ENCODE results near the gene INAFM1.
A peak's percentile ranks its signal among the peaks of the same experiment; 100 is the strongest.
"Not testable (repeated sequence)": the region's sequence is repeated elsewhere in the genome, so short reads cannot be mapped to it uniquely, and the experiment has no call there.

INAFM1 gene

DNA sequence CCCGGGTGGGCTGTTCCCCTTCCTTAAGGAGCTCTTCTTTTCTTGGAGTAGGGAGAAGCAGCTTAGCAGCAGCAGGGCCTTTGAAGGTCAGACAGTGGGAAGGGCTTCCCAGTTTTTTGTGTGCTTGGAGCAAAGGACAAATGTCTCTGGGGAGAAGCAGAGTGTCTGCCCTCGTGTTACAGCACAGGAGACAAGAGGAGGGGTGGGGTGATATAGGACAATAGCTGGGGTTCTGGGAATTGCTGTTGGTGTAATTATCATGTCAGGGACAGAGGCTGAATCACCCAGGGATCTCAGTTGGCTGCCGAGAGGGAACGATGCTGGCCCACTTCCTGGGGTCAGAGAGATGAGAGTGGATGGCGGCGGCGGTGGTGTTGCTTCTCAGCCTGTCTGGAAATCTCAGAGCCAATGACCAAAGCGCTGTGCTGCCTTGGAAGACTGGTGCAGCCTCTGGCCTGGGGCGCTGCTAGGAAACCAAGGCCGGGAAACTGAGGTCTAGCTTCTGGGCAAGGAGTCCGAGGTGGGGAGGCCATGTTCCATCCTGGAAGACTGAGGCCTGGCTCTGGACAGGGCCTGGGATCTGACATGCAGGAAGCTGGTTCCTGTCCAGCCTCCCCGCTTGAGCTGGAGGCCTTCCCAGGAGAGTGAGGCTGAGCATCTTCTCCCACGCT is 1.2 kb downstream of the INAFM1 start:
- ChIA-PET POLR2A (interaction anchor here (0.5 to 4.3 kb wide), 11 partner anchors 14 to 144 kb away, joined by 3 to 108 read pairs (median 6); partner anchors contain the start of genes CCDC9 and DHX34), CTCF (interaction anchor here (0.6 to 3.0 kb wide), 14 partner anchors 9 to 183 kb away, joined by 3 to 20 read pairs (median 6); partner anchors contain the start of gene DHX34)
- H3K4me3 ChIP-seq (ENCODE audit: low read depth, low read length) = no peak overlapping the region
- TF ChIP-seq ZNF664 (tag by site-specific recombination; IDR thresholded peaks at IDR 0.05) = no peak
- TF ChIP-seq EGR2 (tag by site-specific recombination; IDR thresholded peaks at IDR 0.05; ENCODE audit: low read depth) = 0 out of 2 replicates have a peak, but pooled peaks have one; percentile 27
- H3K9me3 ChIP-seq (ENCODE audit: control insufficient read depth, insufficient read depth, low read depth, low read length) = no peaks in the 10 kb centered on the region
- no peak overlapping the region for H3K27ac ChIP-seq (ENCODE audit: extremely low read depth, low read depth, low read length)
- H3K4me1 ChIP-seq (ENCODE audit: control insufficient read depth, insufficient read depth, low read length) = peaks cover 11% of the 10 kb centered on the region
- peaks cover 5 to 7% of the 10 kb centered on the region in 2 experiments; a peak in 2 of 3 replicates for H3K36me3 ChIP-seq (ENCODE audit: control insufficient read depth in 2 of 2, insufficient read depth in 1 of 2, low read length in 2 of 2)

DNA sequence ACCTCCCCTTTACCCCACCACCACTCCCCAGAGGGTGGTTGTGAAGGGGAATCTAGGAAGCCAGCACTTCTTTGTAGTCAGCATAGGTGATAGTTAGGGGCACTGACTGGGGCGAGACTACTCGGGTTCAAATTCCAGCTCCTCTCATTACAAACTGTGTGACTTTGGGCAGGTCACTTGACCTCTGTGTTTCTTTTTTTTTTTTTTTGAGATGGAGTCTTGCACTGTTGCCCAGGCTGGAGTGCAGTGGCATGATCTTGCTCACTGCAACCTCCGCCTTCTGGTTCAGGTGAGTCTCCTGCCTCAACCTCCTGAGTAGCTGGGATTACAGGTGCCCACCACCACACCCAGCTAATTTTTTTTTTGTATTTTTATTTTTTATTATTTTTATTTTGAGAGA is 1.8 kb downstream of the INAFM1 start:
- peaks cover 11% of the 10 kb centered on the region for H3K4me1 ChIP-seq (ENCODE audit: control insufficient read depth, insufficient read depth, low read length)
- CTCF ChIA-PET = interaction anchor here (1.0 to 3.0 kb wide), 9 partner anchors 8 to 151 kb away, joined by 3 to 20 read pairs (median 9); partner anchors contain the start of gene DHX34
- POLR2A ChIA-PET = interaction anchor here (0.7 to 4.3 kb wide), 7 partner anchors 13 to 88 kb away, joined by 3 to 108 read pairs (median 6); partner anchors contain the start of genes CCDC9 and DHX34
- H3K27ac ChIP-seq (ENCODE audit: extremely low read depth, low read depth, low read length); H3K9me3 ChIP-seq (ENCODE audit: control insufficient read depth, insufficient read depth, low read depth, low read length); H3K36me3 ChIP-seq (ENCODE audit: control insufficient read depth in 2 of 2, insufficient read depth in 1 of 2, low read length in 2 of 2); H3K4me3 ChIP-seq (ENCODE audit: low read depth, low read length): not testable (repeated sequence)

GRCh38 chr19:47280183-47280797 is 5.6 kb downstream of the INAFM1 start:
- H3K9me3 ChIP-seq (ENCODE audit: control insufficient read depth, insufficient read depth, low read depth, low read length) = no peaks in the 10 kb centered on the region
- H3K36me3 ChIP-seq (ENCODE audit: control insufficient read depth in 2 of 2, insufficient read depth in 1 of 2, low read length in 2 of 2) = no peaks in the 10 kb centered on the region; a peak in 1 of 3 replicates
- peaks cover 1% of the 10 kb centered on the region; the same call in 1 of the 2 replicates for H3K4me1 ChIP-seq (ENCODE audit: control insufficient read depth, insufficient read depth, low read length)
- POLR2A ChIA-PET = no interaction called here
- no peak overlapping the region for H3K4me3 ChIP-seq (ENCODE audit: low read depth, low read length)
- CTCF ChIA-PET = interaction anchor here (0.6 to 2.0 kb wide), 8 partner anchors 8 to 583 kb away, joined by 3 to 6 read pairs (median 3); no protein-coding TSS in a partner anchor
- TF ChIP-seq ZNF16 (tag by site-specific recombination; IDR thresholded peaks at IDR 0.05; ENCODE audit: low read depth) = peak; percentile 96
- no peak for TF ChIP-seq ZXDB (tag by site-specific recombination; IDR thresholded peaks at IDR 0.05)
- 0 out of 2 replicates have a peak, but pooled peaks have one; percentile 20 for TF ChIP-seq ZBTB17 (tag by site-specific recombination; IDR thresholded peaks at IDR 0.05)
- TF ChIP-seq ZNF473 (tag by site-specific recombination; IDR thresholded peaks at IDR 0.05) = no peak
- no peak for TF ChIP-seq ZNF837 (tag by site-specific recombination; IDR thresholded peaks at IDR 0.05)
- TF ChIP-seq ZNF121 (tag by site-specific recombination; IDR thresholded peaks at IDR 0.05) = peak; percentile 98
- TF ChIP-seq, protein P1, sequence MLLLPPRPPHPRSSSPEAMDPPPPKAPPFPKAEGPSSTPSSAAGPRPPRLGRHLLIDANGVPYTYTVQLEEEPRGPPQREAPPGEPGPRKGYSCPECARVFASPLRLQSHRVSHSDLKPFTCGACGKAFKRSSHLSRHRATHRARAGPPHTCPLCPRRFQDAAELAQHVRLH (tag by site-specific recombination; IDR thresholded peaks at IDR 0.05) = peak; percentile 36; the same call in 1 of the 2 replicates
- TF ChIP-seq, protein P2, sequence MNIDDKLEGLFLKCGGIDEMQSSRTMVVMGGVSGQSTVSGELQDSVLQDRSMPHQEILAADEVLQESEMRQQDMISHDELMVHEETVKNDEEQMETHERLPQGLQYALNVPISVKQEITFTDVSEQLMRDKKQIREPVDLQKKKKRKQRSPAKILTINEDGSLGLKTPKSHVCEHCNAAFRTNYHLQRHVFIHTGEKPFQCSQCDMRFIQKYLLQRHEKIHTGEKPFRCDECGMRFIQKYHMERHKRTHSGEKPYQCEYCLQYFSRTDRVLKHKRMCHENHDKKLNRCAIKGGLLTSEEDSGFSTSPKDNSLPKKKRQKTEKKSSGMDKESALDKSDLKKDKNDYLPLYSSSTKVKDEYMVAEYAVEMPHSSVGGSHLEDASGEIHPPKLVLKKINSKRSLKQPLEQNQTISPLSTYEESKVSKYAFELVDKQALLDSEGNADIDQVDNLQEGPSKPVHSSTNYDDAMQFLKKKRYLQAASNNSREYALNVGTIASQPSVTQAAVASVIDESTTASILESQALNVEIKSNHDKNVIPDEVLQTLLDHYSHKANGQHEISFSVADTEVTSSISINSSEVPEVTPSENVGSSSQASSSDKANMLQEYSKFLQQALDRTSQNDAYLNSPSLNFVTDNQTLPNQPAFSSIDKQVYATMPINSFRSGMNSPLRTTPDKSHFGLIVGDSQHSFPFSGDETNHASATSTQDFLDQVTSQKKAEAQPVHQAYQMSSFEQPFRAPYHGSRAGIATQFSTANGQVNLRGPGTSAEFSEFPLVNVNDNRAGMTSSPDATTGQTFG (tag by site-specific recombination; IDR thresholded peaks at IDR 0.05; ENCODE audit: borderline replicate concordance) = no peak
- TF ChIP-seq GFI1B (tag by site-specific recombination; IDR thresholded peaks at IDR 0.05) = 0 out of 2 replicates have a peak, but pooled peaks have one; percentile 14
- no peak for TF ChIP-seq YY1 (tag by site-specific recombination; IDR thresholded peaks at IDR 0.05)
- TF ChIP-seq CTCF (tag by site-specific recombination; IDR thresholded peaks at IDR 0.05) = 0 out of 2 replicates have a peak, but pooled peaks have one; percentile 27
- H3K27ac ChIP-seq (ENCODE audit: extremely low read depth, low read depth, low read length) = no peak overlapping the region
